GM23338 (cell line): ENCODE results near the gene CELF2.

Experiments used
- CTCF ChIP-seq, 2 experiments: fragments of 200-600 bp in 1 of 2; sonication (generic) in 1 of 2; conservative IDR thresholded peaks; 2 replicates each; pipeline versions ENCODE4 v1.5.1 to v1.6.1; 2016 to 2017; ENCODE audit warnings: antibody characterized with exemption in 2 of 2, low read depth in 2 of 2, mild to moderate bottlenecking in 2 of 2, moderate library complexity in 1 of 2
- ETS1 ChIP-seq: IDR thresholded peaks from 2 replicates; pipeline ENCODE4 v1.6.1; 2016; ENCODE audit warnings: antibody characterized with exemption
- EZH2 ChIP-seq: fragments of 200-600 bp; sonication (generic); IDR thresholded peaks from one replicate; pipeline ENCODE4 v1.8.0; 2017; ENCODE audit warnings: antibody characterized with exemption, mild to moderate bottlenecking, low read depth; ENCODE audit not compliant: unreplicated experiment
- EZH2phosphoT487 ChIP-seq: fragments of 200-600 bp; sonication (generic); IDR thresholded peaks from one replicate; pipeline ENCODE4 v1.8.1; 2018; ENCODE audit warnings: antibody characterized with exemption; ENCODE audit not compliant: unreplicated experiment
- POLR2AphosphoS5 ChIP-seq: IDR thresholded peaks from 2 replicates; pipeline ENCODE4 v1.6.1; 2016; ENCODE audit warnings: antibody characterized with exemption, low read depth
- REST ChIP-seq: IDR thresholded peaks from one replicate; pipeline ENCODE4 v1.6.1; 2018; ENCODE audit warnings: antibody characterized with exemption; ENCODE audit not compliant: unreplicated experiment
- ZNF462 ChIP-seq: fragments of 250-450 bp; sonication (Bioruptor Pico); IDR thresholded peaks from 2 replicates; pipeline ENCODE4 v1.5.0; 2020; ENCODE audit warnings: mild to moderate bottlenecking, moderate library complexity

- TF ChIP-seq CTCF (conservative IDR thresholded peaks at IDR 0.05; ENCODE audit: low read depth in 2 of 2) (no peak), EZH2 (no peak), ETS1 (no peak), ZNF462 (CRISPR knock-in tag) (no peak), POLR2AphosphoS5 (no peak), REST (no peak), EZH2phosphoT487 (no peak)
Observed at GRCh38 chr10:11284291-11285085, 266.8 kb downstream of the CELF2 start.
